ENCODE data around the gene BMPER.

Gene BMPER

GRCh38 chr7:34058801-34059135, 153.4 kb downstream of the BMPER start:
- H3K4me1 ChIP-seq (ENCODE audit: control insufficient read depth in 1 of 2, insufficient read depth in 2 of 2, low read length in 2 of 2): no peaks in the 10 kb centered on the region
- H3K4me3 ChIP-seq (ENCODE audit: low read depth in 1 of 2, low read length in 2 of 2): no peak overlapping the region
- no peaks in the 10 kb centered on the region for H3K36me3 ChIP-seq (ENCODE audit: control insufficient read depth in 1 of 2, insufficient read depth in 2 of 2, low read length in 2 of 2)
- no peaks in the 10 kb centered on the region for H3K27me3 ChIP-seq (ENCODE audit: control insufficient read depth in 1 of 2, insufficient read depth in 2 of 2, low read length in 2 of 2)
- no peak overlapping the region for H3K9ac ChIP-seq (ENCODE audit: low read depth in 1 of 2, low read length in 2 of 2)
- no peaks in the 10 kb centered on the region for H3K9me3 ChIP-seq (ENCODE audit: control insufficient read depth in 1 of 2, low read length in 2 of 2)
- no peak overlapping the region for H3K27ac ChIP-seq (ENCODE audit: low read depth, low read length)

- Histone ChIP-seq H3K4me3 (ENCODE audit: low read depth in 1 of 2, low read length in 2 of 2) (no peak overlapping the region), H3K4me1 (ENCODE audit: control insufficient read depth in 1 of 2, insufficient read depth in 2 of 2, low read length in 2 of 2) (no peaks in the 10 kb centered on the region), H3K9me3 (ENCODE audit: control insufficient read depth in 1 of 2, low read length in 2 of 2) (no peaks in the 10 kb centered on the region), H3K36me3 (ENCODE audit: control insufficient read depth in 1 of 2, insufficient read depth in 2 of 2, low read length in 2 of 2) (no peaks in the 10 kb centered on the region), H3K27me3 (ENCODE audit: control insufficient read depth in 1 of 2, insufficient read depth in 2 of 2, low read length in 2 of 2) (no peaks in the 10 kb centered on the region), H3K27ac (ENCODE audit: low read depth, low read length) (no peak overlapping the region), H3K9ac (ENCODE audit: low read depth in 1 of 2, low read length in 2 of 2) (no peak overlapping the region)
Observed at GRCh38 chr7:34059136-34059828, 153.9 kb downstream of the BMPER start.

GRCh38 chr7:34060196-34060947, 155.0 kb downstream of the BMPER start:
- Histone ChIP-seq H3K4me1 (ENCODE audit: control insufficient read depth in 1 of 2, insufficient read depth in 2 of 2, low read length in 2 of 2) (no peaks in the 10 kb centered on the region), H3K9ac (ENCODE audit: low read depth in 1 of 2, low read length in 2 of 2) (no peak overlapping the region), H3K27ac (ENCODE audit: low read depth, low read length) (no peak overlapping the region)

GRCh38 chr7:34061149-34061548, 155.8 kb downstream of the BMPER start:
- H3K4me3 ChIP-seq (ENCODE audit: low read depth in 1 of 2, low read length in 2 of 2): no peak overlapping the region
- no peak overlapping the region for H3K9ac ChIP-seq (ENCODE audit: low read depth in 1 of 2, low read length in 2 of 2)
- H3K9me3 ChIP-seq (ENCODE audit: control insufficient read depth in 1 of 2, low read length in 2 of 2): no peaks in the 10 kb centered on the region
- no peaks in the 10 kb centered on the region for H3K27me3 ChIP-seq (ENCODE audit: control insufficient read depth in 1 of 2, insufficient read depth in 2 of 2, low read length in 2 of 2)
- no peaks in the 10 kb centered on the region for H3K4me1 ChIP-seq (ENCODE audit: control insufficient read depth in 1 of 2, insufficient read depth in 2 of 2, low read length in 2 of 2)
- no peaks in the 10 kb centered on the region for H3K36me3 ChIP-seq (ENCODE audit: control insufficient read depth in 1 of 2, insufficient read depth in 2 of 2, low read length in 2 of 2)
- no peak overlapping the region for H3K27ac ChIP-seq (ENCODE audit: low read depth, low read length)

More at GRCh38 chr7:34060196-34060947, 155.0 kb downstream of the BMPER start:
- Histone ChIP-seq H3K9me3 (ENCODE audit: control insufficient read depth in 1 of 2, low read length in 2 of 2) (no peaks in the 10 kb centered on the region), H3K36me3 (ENCODE audit: control insufficient read depth in 1 of 2, insufficient read depth in 2 of 2, low read length in 2 of 2) (no peaks in the 10 kb centered on the region), H3K27me3 (ENCODE audit: control insufficient read depth in 1 of 2, insufficient read depth in 2 of 2, low read length in 2 of 2) (no peaks in the 10 kb centered on the region), H3K4me3 (ENCODE audit: low read depth in 1 of 2, low read length in 2 of 2) (no peak overlapping the region)

- H3K27me3 ChIP-seq (ENCODE audit: control insufficient read depth in 1 of 2, insufficient read depth in 2 of 2, low read length in 2 of 2): no peaks in the 10 kb centered on the region
- H3K27ac ChIP-seq (ENCODE audit: low read depth, low read length): no peak overlapping the region
- H3K9ac ChIP-seq (ENCODE audit: low read depth in 1 of 2, low read length in 2 of 2): no peak overlapping the region
- H3K4me1 ChIP-seq (ENCODE audit: control insufficient read depth in 1 of 2, insufficient read depth in 2 of 2, low read length in 2 of 2): no peaks in the 10 kb centered on the region
- H3K9me3 ChIP-seq (ENCODE audit: control insufficient read depth in 1 of 2, low read length in 2 of 2): no peaks in the 10 kb centered on the region
- H3K4me3 ChIP-seq (ENCODE audit: low read depth in 1 of 2, low read length in 2 of 2): no peak overlapping the region
- no peaks in the 10 kb centered on the region for H3K36me3 ChIP-seq (ENCODE audit: control insufficient read depth in 1 of 2, insufficient read depth in 2 of 2, low read length in 2 of 2)
Observed at GRCh38 chr7:34062341-34062740, 157.0 kb downstream of the BMPER start.

GRCh38 chr7:34062826-34063225, 157.5 kb downstream of the BMPER start:
- Histone ChIP-seq H3K4me1 (ENCODE audit: control insufficient read depth in 1 of 2, insufficient read depth in 2 of 2, low read length in 2 of 2) (no peaks in the 10 kb centered on the region), H3K9me3 (ENCODE audit: control insufficient read depth in 1 of 2, low read length in 2 of 2) (no peaks in the 10 kb centered on the region), H3K27ac (ENCODE audit: low read depth, low read length) (no peak overlapping the region), H3K36me3 (ENCODE audit: control insufficient read depth in 1 of 2, insufficient read depth in 2 of 2, low read length in 2 of 2) (no peaks in the 10 kb centered on the region), H3K27me3 (ENCODE audit: control insufficient read depth in 1 of 2, insufficient read depth in 2 of 2, low read length in 2 of 2) (no peaks in the 10 kb centered on the region), H3K9ac (ENCODE audit: low read depth in 1 of 2, low read length in 2 of 2) (no peak overlapping the region), H3K4me3 (ENCODE audit: low read depth in 1 of 2, low read length in 2 of 2) (no peak overlapping the region)

- no peak overlapping the region for H3K27ac ChIP-seq (ENCODE audit: low read depth, low read length)
- no peaks in the 10 kb centered on the region for H3K4me1 ChIP-seq (ENCODE audit: control insufficient read depth in 1 of 2, insufficient read depth in 2 of 2, low read length in 2 of 2)
- no peaks in the 10 kb centered on the region for H3K9me3 ChIP-seq (ENCODE audit: control insufficient read depth in 1 of 2, low read length in 2 of 2)
Observed at GRCh38 chr7:34064519-34065158, 159.3 kb downstream of the BMPER start.

GRCh38 chr7:34066411-34066810, 161.1 kb downstream of the BMPER start:
- H3K36me3 ChIP-seq (ENCODE audit: control insufficient read depth in 1 of 2, insufficient read depth in 2 of 2, low read length in 2 of 2): no peaks in the 10 kb centered on the region
- no peak overlapping the region for H3K9ac ChIP-seq (ENCODE audit: low read depth in 1 of 2, low read length in 2 of 2)
- no peak overlapping the region for H3K4me3 ChIP-seq (ENCODE audit: low read depth in 1 of 2, low read length in 2 of 2)
- H3K27me3 ChIP-seq (ENCODE audit: control insufficient read depth in 1 of 2, insufficient read depth in 2 of 2, low read length in 2 of 2): no peaks in the 10 kb centered on the region
- no peak overlapping the region for H3K27ac ChIP-seq (ENCODE audit: low read depth, low read length)
- no peaks in the 10 kb centered on the region for H3K9me3 ChIP-seq (ENCODE audit: control insufficient read depth in 1 of 2, low read length in 2 of 2)
- H3K4me1 ChIP-seq (ENCODE audit: control insufficient read depth in 1 of 2, insufficient read depth in 2 of 2, low read length in 2 of 2): no peaks in the 10 kb centered on the region

More at GRCh38 chr7:34064519-34065158, 159.3 kb downstream of the BMPER start:
- Histone ChIP-seq H3K36me3 (ENCODE audit: control insufficient read depth in 1 of 2, insufficient read depth in 2 of 2, low read length in 2 of 2) (no peaks in the 10 kb centered on the region), H3K27me3 (ENCODE audit: control insufficient read depth in 1 of 2, insufficient read depth in 2 of 2, low read length in 2 of 2) (no peaks in the 10 kb centered on the region), H3K9ac (ENCODE audit: low read depth in 1 of 2, low read length in 2 of 2) (no peak overlapping the region), H3K4me3 (ENCODE audit: low read depth in 1 of 2, low read length in 2 of 2) (no peak overlapping the region)

GRCh38 chr7:34067005-34067778, 161.9 kb downstream of the BMPER start:
- no peaks in the 10 kb centered on the region for H3K27me3 ChIP-seq (ENCODE audit: control insufficient read depth in 1 of 2, insufficient read depth in 2 of 2, low read length in 2 of 2)
- no peaks in the 10 kb centered on the region for H3K9me3 ChIP-seq (ENCODE audit: control insufficient read depth in 1 of 2, low read length in 2 of 2)
- no peak overlapping the region for H3K27ac ChIP-seq (ENCODE audit: low read depth, low read length)
- no peaks in the 10 kb centered on the region for H3K36me3 ChIP-seq (ENCODE audit: control insufficient read depth in 1 of 2, insufficient read depth in 2 of 2, low read length in 2 of 2)
- H3K4me1 ChIP-seq (ENCODE audit: control insufficient read depth in 1 of 2, insufficient read depth in 2 of 2, low read length in 2 of 2): no peaks in the 10 kb centered on the region
- H3K4me3 ChIP-seq (ENCODE audit: low read depth in 1 of 2, low read length in 2 of 2): no peak overlapping the region
- no peak overlapping the region for H3K9ac ChIP-seq (ENCODE audit: low read depth in 1 of 2, low read length in 2 of 2)

GRCh38 chr7:34069676-34070075, 164.3 kb downstream of the BMPER start:
- no peak overlapping the region for H3K27ac ChIP-seq (ENCODE audit: low read depth, low read length)
- H3K4me1 ChIP-seq (ENCODE audit: control insufficient read depth in 1 of 2, insufficient read depth in 2 of 2, low read length in 2 of 2): no peaks in the 10 kb centered on the region
- H3K9me3 ChIP-seq (ENCODE audit: control insufficient read depth in 1 of 2, low read length in 2 of 2): no peaks in the 10 kb centered on the region
- no peaks in the 10 kb centered on the region for H3K36me3 ChIP-seq (ENCODE audit: control insufficient read depth in 1 of 2, insufficient read depth in 2 of 2, low read length in 2 of 2)
- H3K9ac ChIP-seq (ENCODE audit: low read depth in 1 of 2, low read length in 2 of 2): no peak overlapping the region
- H3K4me3 ChIP-seq (ENCODE audit: low read depth in 1 of 2, low read length in 2 of 2): no peak overlapping the region
- no peaks in the 10 kb centered on the region for H3K27me3 ChIP-seq (ENCODE audit: control insufficient read depth in 1 of 2, insufficient read depth in 2 of 2, low read length in 2 of 2)

Data from duodenal mucosa (tissue), 2 donors.